Measurements from ENCODE around the gene ECM2.

ECM2 gene

DNA sequence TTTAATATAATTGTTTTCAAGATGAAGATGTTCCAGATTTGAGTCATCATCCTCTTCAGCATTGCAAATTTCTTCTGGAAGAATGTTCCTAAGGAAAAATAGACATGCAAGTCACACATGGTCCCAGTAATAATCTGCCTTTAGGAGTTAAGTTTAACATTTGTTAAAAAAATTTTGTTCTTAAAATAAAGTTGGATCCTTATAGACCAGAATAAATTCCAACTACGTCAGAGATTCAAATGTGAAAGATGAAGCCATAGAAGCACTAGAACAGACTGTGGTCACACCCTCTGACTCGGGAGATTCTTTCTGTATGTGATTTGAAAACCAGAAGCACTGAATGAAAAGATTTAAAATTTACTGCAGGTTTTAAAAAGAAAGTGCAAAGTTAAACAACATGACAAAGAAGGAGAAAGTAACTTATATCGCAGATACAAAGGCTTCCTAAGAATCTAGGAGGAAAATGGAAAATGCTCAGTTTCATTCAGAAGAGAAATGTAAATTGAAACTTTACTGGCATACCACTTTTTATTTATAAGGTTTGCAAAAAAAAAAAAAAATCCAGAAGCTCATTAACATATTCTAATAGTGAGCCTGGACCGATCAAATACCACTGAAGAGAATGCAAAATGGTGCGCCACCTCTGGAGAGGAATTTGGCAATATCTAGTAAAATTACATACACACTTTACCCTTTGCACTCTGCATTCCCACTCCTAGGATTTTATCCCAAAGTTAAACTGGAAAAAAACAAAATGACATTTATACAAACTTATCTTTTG, 39.2 kb downstream of the ECM2 start:
- DNase-seq: no peak

- DNase-seq: no peak
Measured at GRCh38 chr9:92494856-92495255, 40.9 kb downstream of the ECM2 start.

GRCh38 chr9:92493749-92494387, 41.9 kb downstream of the ECM2 start:
- no peak for DNase-seq

DNA sequence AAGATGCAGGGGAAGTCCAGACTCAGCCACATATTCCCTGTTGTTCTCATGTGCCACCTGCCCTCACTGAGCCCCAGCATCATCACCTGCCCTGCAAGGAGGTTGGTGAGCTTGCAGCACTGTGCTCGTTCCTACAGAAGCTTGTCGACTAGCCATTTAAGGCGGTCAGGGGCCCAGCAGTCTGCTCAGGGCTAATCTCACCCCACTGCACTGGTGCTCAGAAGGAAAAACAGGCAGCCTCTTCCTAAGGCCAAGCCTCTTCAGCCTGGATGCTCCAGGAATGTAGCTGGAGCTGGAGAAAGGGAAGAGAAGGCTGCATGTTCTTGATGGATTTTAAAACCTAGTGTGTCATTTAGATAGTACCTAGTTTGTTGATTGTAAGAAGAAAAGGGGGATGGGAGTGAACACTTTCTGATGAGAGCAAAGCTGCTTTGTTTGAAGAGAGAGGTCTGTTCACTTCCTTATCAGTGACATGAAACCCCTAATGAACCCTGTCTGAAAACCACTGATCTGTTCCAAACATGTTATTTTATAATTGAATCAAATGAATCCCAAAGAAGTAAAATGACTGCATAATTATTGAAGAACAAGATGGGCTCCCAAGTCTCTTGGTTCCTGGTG, 42.9 kb downstream of the ECM2 start:
- no peak for DNase-seq

- DNase-seq: no peak
Measured at GRCh38 chr9:92488681-92489550, 46.9 kb downstream of the ECM2 start.

- no peak for DNase-seq
Measured at GRCh38 chr9:92486371-92486770, 49.4 kb downstream of the ECM2 start.

DNA sequence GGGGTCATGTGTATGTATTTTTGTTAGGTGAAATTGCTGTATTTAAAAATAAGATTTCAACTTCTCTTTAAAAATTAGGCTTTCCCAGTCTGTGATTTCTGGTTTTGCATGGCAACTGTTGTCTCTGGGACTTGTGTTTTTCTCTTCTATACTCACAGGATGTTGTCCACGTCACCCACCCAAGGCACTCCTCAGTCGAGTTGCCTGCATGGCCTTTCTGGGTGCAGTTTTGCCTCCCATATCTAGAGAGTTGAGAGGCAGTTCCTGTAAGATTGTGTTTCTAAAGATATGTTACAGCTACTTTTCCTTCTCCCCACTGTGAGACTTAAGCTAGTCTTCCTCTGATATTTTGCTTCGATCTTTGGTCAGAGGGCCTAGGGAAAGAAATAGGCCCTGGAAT, 51.2 kb downstream of the ECM2 start:
- DNase-seq: no peak

- no peak for DNase-seq
Measured at GRCh38 chr9:92483627-92484545, 51.9 kb downstream of the ECM2 start.

DNA sequence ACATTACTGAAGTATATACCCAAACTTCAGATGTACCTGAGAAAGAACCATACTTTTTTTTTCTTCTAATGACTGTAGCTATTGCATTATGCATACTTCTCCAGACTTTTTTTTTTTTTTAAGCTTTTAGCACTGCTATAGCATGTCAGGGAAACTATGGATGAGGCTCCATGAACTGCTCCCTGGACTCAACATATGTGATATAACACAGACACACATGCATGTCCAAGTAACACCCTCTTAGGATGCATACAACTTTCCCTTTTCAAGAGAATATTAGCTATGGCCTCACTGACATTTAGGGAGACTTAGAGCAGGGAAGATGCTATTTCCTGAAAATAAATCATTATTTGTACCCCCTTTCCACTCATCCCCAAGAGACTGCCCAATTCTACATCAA, 53.0 kb downstream of the ECM2 start:
- DNase-seq: no peak

- DNase-seq: no peak
Measured at GRCh38 chr9:92482329-92482728, 53.5 kb downstream of the ECM2 start, which contains the start of gene ASPN. ASPN (minus strand) TSS chr9:92482506.

DNA sequence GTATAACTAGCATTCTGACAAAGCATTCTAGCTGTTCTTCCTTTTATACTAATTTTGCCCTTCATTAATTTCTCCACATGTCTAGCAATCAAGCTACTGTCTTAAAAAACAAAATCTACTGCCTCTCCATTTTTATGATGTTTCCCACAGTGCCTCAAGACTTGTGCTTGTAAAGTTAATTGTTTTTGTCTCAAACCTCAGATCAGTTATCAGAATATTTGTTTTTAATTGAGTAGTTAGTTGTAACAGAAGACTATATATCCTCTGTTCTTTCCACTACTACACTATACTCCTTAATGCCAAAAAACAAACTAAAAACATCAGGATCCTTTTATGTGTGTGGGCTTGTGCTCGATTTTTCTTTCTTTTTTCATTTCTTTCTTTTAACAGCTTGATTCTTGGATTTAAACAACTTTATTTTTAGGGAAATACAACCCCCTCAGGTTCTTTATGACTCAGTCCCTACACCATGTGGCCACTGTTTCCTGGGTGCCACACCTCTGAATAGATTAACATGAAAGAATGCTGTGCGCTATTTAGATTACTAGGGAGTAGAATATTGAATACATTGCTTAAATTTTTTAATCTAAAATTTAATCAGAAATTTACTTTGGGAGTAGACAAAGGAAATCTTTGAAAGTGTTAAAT, 54.7 kb downstream of the ECM2 start:
- DNase-seq: no peak

DNA sequence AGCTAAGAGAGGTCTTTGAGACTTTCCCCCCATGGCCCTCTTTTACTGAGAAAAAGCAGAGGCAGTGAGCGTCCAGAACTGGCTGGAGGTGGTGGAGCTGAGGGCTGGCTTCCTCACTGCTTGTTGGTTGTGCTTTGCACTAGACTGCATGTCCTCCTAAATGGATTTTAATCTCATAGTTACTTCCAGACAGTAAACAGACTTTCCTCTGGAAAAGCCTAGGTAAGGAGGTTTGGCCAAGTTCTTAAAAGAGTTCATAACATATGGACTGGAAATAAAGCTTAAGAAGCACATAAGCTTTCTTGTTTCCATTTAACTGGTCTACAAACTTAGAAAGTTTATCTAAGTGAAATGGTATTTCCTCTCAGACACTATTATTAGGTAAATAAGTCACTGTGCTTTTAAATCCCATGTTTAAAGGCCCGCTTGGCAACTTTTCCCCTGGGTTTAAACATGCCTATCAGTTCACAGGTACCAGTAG, 55.5 kb downstream of the ECM2 start:
- DNase-seq: no peak

DNA sequence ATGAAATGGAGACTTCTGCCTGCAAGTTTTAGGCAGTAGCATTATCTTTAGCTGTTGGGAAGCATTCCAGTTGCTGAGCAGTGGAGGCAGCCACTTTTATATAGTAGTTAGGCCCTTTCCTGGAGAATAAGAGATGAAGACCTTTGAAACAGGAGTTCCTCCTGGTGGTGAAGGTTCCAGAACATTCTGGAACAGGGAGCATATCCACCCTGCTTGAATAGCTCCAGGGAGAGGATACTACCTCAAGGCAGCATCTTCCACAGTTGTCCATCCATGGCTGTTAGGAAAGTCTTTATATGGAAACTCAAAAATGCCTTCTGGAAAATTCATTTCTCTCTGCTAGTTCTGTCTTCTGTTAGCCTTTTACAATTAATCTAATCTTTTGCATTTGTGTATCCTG, 56.4 kb downstream of the ECM2 start:
- no peak for DNase-seq

DNA sequence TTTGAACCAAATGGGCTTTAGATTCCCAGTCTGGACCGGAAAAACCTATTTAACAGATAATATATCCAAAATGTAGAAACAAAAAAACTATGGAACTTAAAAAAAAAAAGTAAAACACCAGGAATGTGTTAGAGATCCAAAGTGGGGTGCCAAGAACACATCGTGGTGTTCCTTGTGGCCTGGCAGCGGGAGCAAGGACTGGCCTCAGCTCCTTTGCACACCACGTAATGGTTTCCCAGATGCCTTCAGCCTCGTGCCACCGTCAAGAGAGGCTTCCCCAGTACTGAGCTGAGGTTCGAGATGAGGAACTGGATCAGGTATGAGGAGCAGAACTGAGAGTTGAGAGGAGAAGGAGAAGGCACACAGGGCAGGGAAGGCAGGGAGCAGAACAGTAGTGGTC, 57.0 kb downstream of the ECM2 start:
- no peak for DNase-seq

DNA sequence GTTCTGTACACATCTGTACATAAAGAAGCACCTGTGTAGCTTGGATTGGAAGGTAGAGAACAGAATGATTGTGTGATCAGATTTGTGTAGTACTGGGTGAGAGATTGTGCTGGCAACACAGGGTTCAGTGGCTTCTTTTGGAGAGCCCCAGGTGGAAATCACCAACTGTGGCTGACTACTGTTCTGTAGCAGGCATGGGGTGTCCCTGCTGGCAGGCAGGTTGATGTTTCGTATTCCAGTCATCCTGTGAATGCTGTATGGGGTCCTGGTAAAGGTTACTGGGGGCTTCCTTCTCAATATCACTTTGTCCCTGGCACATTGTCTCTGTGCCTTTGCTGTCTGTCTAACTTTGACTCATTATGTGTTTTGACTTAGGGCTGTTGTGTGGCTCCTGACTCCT, 58.8 kb downstream of the ECM2 start:
- no peak for DNase-seq

DNA sequence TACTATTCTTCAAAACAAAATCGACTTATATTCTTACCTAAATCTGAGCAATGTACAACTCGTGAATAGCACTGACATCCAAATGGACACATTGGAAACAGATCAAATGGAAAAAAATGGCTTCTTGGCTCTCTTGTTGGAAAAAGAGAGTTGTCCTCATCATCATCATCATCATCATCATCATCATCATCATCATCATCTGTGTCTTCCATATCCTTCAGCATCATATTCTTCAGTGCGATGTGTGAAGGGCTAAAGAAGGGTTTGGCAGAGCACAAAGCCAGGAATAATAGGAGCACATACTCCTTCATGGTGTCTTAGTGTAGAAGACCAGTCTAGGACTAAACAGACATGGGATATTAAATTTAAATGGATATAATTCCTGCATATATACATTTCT, 61.2 kb downstream of the ECM2 start:
- DNase-seq: no peak

- no peak for DNase-seq
Measured at GRCh38 chr9:92468206-92468605, 67.6 kb downstream of the ECM2 start.

GRCh38 chr9:92467511-92467910, 68.3 kb downstream of the ECM2 start:
- DNase-seq: no peak

GRCh38 chr9:92467041-92467440, 68.7 kb downstream of the ECM2 start:
- DNase-seq: no peak

- DNase-seq: no peak
Measured at GRCh38 chr9:92463984-92464383, 71.8 kb downstream of the ECM2 start.

DNA sequence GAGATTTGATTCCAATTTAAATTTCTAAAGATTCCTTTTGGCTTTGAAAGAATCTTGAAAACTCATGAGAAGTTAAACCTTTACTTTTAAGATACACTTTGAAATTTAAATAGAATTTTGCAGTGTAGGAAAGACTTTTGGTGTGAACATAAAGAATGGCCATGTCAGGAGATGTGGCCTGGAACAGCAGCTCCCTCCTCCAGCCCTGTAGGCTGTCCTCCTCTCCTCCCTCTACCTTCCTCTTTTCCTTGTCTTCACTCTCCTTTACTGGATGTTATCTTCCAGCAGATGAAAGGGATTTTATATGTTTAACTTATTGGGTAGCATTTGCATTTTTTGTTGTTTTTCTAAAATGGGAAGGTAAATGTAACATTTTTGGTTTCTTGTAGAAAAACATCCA, 72.4 kb downstream of the ECM2 start:
- no peak for DNase-seq
